Dendritic cell treated with granulocyte-macrophage colony-stimulating factor and Interleukin-4, amounts not matched to agents 40 ng/mL and 50 ng/mL, for 4 days (primary cell): ENCODE results near the gene C1QTNF1.

Experiments used
- H3K27ac Mint-ChIP-seq: one replicate; pipeline ENCODE4 v1.8.0; 2022; ENCODE audit warnings: mild to moderate bottlenecking, mixed read lengths
- H3K27me3 Mint-ChIP-seq: one replicate; pipeline ENCODE4 v1.8.0; 2022; ENCODE audit warnings: mild to moderate bottlenecking, mixed read lengths
- H3K36me3 Mint-ChIP-seq: one replicate; pipeline ENCODE4 v1.8.0; 2022; ENCODE audit warnings: low read depth, mixed read lengths
- H3K4me1 Mint-ChIP-seq: one replicate; pipeline ENCODE4 v1.8.0; 2022; ENCODE audit warnings: low read depth, mixed read lengths
- H3K4me3 Mint-ChIP-seq: one replicate; pipeline ENCODE4 v1.8.0; 2022; ENCODE audit warnings: mild to moderate bottlenecking, moderate library complexity, mixed read lengths
- H3K9me3 Mint-ChIP-seq: one replicate; pipeline ENCODE4 v1.8.0; 2022; ENCODE audit warnings: mixed read lengths
- intact Hi-C: fragments of 100-400 bp; cut with micrococcal nuclease; formaldehyde crosslinking; loops from one replicate; pipeline ENCODE4 v1.15.0; 2022

Gene C1QTNF1

GRCh38 chr17:79042421-79043190, 18.6 kb downstream of the C1QTNF1 start:
- intact Hi-C loops, result loop anchor here (1.0 to 2.0 kb wide), 2 partner anchors 23 to 56 kb away; no protein-coding TSS in a partner anchor
- Mint-ChIP-seq H3K4me3 (no peak overlapping the region), H3K27me3 (peaks cover 33% of the 10 kb centered on the region), H3K36me3 (no peaks in the 10 kb centered on the region), H3K4me1 (peaks cover 18% of the 10 kb centered on the region), H3K27ac (no peak overlapping the region), H3K9me3 (no peaks in the 10 kb centered on the region)

- Mint-ChIP-seq H3K9me3 (no peaks in the 10 kb centered on the region), H3K27ac (no peak overlapping the region), H3K4me3 (no peak overlapping the region), H3K27me3 (peaks cover 33% of the 10 kb centered on the region), H3K4me1 (peaks cover 14% of the 10 kb centered on the region), H3K36me3 (no peaks in the 10 kb centered on the region)
- intact Hi-C loops, result loop anchor here (2.0 kb wide), 1 partner anchor 57 kb away; no protein-coding TSS in a partner anchor
Measured at GRCh38 chr17:79043191-79043930, 19.4 kb downstream of the C1QTNF1 start.

GRCh38 chr17:79043931-79044320, 20.0 kb downstream of the C1QTNF1 start:
- Mint-ChIP-seq H3K9me3 (no peaks in the 10 kb centered on the region), H3K4me3 (no peak overlapping the region), H3K27me3 (peaks cover 35% of the 10 kb centered on the region), H3K36me3 (no peaks in the 10 kb centered on the region), H3K4me1 (peaks cover 8% of the 10 kb centered on the region), H3K27ac (no peak overlapping the region)
- intact Hi-C loops, result loop anchor here (2.0 kb wide), 1 partner anchor 57 kb away; no protein-coding TSS in a partner anchor

GRCh38 chr17:79044462-79044861, 20.5 kb downstream of the C1QTNF1 start:
- Mint-ChIP-seq H3K4me1 (peaks cover 8% of the 10 kb centered on the region), H3K27ac (no peak overlapping the region), H3K9me3 (no peaks in the 10 kb centered on the region), H3K4me3 (no peak overlapping the region), H3K27me3 (peaks cover 38% of the 10 kb centered on the region), H3K36me3 (no peaks in the 10 kb centered on the region)
- intact Hi-C loops, result no loop called here

- peaks cover 37% of the 10 kb centered on the region for H3K27me3 Mint-ChIP-seq
Measured at GRCh38 chr17:79045001-79045729, 21.2 kb downstream of the C1QTNF1 start.

GRCh38 chr17:79045842-79046196, 21.9 kb downstream of the C1QTNF1 start:
- Mint-ChIP-seq H3K4me3 (no peak overlapping the region), H3K27ac (no peak overlapping the region), H3K9me3 (no peaks in the 10 kb centered on the region), H3K27me3 (peaks cover 37% of the 10 kb centered on the region), H3K36me3 (no peaks in the 10 kb centered on the region), H3K4me1 (no peaks in the 10 kb centered on the region)
- intact Hi-C loops, result loop anchor here (5.0 kb wide), 2 partner anchors 36 to 346 kb away; no protein-coding TSS in a partner anchor

More at GRCh38 chr17:79045001-79045729, 21.2 kb downstream of the C1QTNF1 start:
- no peak overlapping the region for H3K27ac Mint-ChIP-seq
- intact Hi-C loops, result loop anchor here (5.0 kb wide), 2 partner anchors 37 to 347 kb away; no protein-coding TSS in a partner anchor
- no peaks in the 10 kb centered on the region for H3K9me3 Mint-ChIP-seq
- peaks cover 3% of the 10 kb centered on the region for H3K4me1 Mint-ChIP-seq
- no peaks in the 10 kb centered on the region for H3K36me3 Mint-ChIP-seq
- H3K4me3 Mint-ChIP-seq, result no peak overlapping the region

GRCh38 chr17:79046197-79046915, 22.4 kb downstream of the C1QTNF1 start:
- H3K4me3 Mint-ChIP-seq, result no peak overlapping the region
- intact Hi-C loops, result loop anchor here (5.0 kb wide), 2 partner anchors 36 to 346 kb away; no protein-coding TSS in a partner anchor
- no peaks in the 10 kb centered on the region for H3K9me3 Mint-ChIP-seq
- H3K36me3 Mint-ChIP-seq, result no peaks in the 10 kb centered on the region
- H3K27me3 Mint-ChIP-seq, result peaks cover 40% of the 10 kb centered on the region
- no peaks in the 10 kb centered on the region for H3K4me1 Mint-ChIP-seq
- H3K27ac Mint-ChIP-seq, result no peak overlapping the region

GRCh38 chr17:79046916-79047280, 22.9 kb downstream of the C1QTNF1 start:
- Mint-ChIP-seq H3K4me3 (no peak overlapping the region), H3K27me3 (peaks cover 40% of the 10 kb centered on the region), H3K36me3 (no peaks in the 10 kb centered on the region), H3K27ac (no peak overlapping the region), H3K9me3 (no peaks in the 10 kb centered on the region), H3K4me1 (no peaks in the 10 kb centered on the region)
- intact Hi-C loops, result loop anchor here (5.0 kb wide), 2 partner anchors 35 to 345 kb away; no protein-coding TSS in a partner anchor

GRCh38 chr17:79047291-79047920, 23.4 kb downstream of the C1QTNF1 start:
- H3K4me1 Mint-ChIP-seq, result no peaks in the 10 kb centered on the region
- no peak overlapping the region for H3K27ac Mint-ChIP-seq
- H3K27me3 Mint-ChIP-seq, result peaks cover 40% of the 10 kb centered on the region
- no peaks in the 10 kb centered on the region for H3K9me3 Mint-ChIP-seq
- intact Hi-C loops, result loop anchor here (5.0 kb wide), 2 partner anchors 35 to 345 kb away; no protein-coding TSS in a partner anchor
- no peak overlapping the region for H3K4me3 Mint-ChIP-seq
- no peaks in the 10 kb centered on the region for H3K36me3 Mint-ChIP-seq

- intact Hi-C loops, result loop anchor here (5.0 kb wide), 2 partner anchors 34 to 344 kb away; no protein-coding TSS in a partner anchor
- H3K27me3 Mint-ChIP-seq, result peaks cover 42% of the 10 kb centered on the region
Measured at GRCh38 chr17:79047923-79048825, 24.2 kb downstream of the C1QTNF1 start.

GRCh38 chr17:79048826-79049755, 25.1 kb downstream of the C1QTNF1 start:
- Mint-ChIP-seq H3K36me3 (no peaks in the 10 kb centered on the region), H3K27ac (no peak overlapping the region), H3K4me1 (no peaks in the 10 kb centered on the region), H3K27me3 (peaks cover 39% of the 10 kb centered on the region), H3K9me3 (peaks cover 11% of the 10 kb centered on the region), H3K4me3 (no peak overlapping the region)
- intact Hi-C loops, result loop anchor here (5.0 kb wide), 2 partner anchors 33 to 343 kb away; no protein-coding TSS in a partner anchor

More at GRCh38 chr17:79047923-79048825, 24.2 kb downstream of the C1QTNF1 start:
- no peak overlapping the region for H3K4me3 Mint-ChIP-seq
- no peaks in the 10 kb centered on the region for H3K36me3 Mint-ChIP-seq
- no peaks in the 10 kb centered on the region for H3K4me1 Mint-ChIP-seq
- peaks cover 1% of the 10 kb centered on the region for H3K9me3 Mint-ChIP-seq
- H3K27ac Mint-ChIP-seq, result no peak overlapping the region
